ENCODE data around the gene RCCD1. TPM values are rescaled to one million over a fixed set of nuclear protein-coding genes. Genes with fewer than 3 reads are reported as not detected.

Gene RCCD1
- total and polyA plus RNA-seq, 9 of the 15 experiments (the other 6 are each of a cell fraction or from before 2014, with no cell fraction given), result 11.1 to 51.4 (median 24.7) TPM

GRCh38 chr15:90917569-90917968 is 37.1 kb upstream of the RCCD1 start:
- Histone ChIP-seq H3K4me3 (no peak overlapping the region), H3K36me3 (ENCODE audit: control insufficient read depth, insufficient read depth, low read length) (peaks cover 98% of the 10 kb centered on the region), H2AFZ (ENCODE audit: low read depth, low read length) (no peak overlapping the region), H4K20me1 (replicated peaks; ENCODE audit: control insufficient read depth, insufficient read depth, low read length) (no peaks in the 10 kb centered on the region), H3K9me3 (replicated peaks; ENCODE audit: control insufficient read depth, insufficient read depth, low read depth, low read length) (no peaks in the 10 kb centered on the region), H3K27me3 (ENCODE audit: control insufficient read depth in 2 of 2, insufficient read depth in 2 of 2, low read length in 2 of 2) (no peaks in the 10 kb centered on the region), H3K4me1 (replicated peaks in 1 of 2; ENCODE audit: control insufficient read depth in 2 of 2, insufficient read depth in 2 of 2, low read length in 2 of 2) (peaks cover 22 to 25% of the 10 kb centered on the region in 2 experiments), H3K4me2 (ENCODE audit: insufficient read depth, low read length) (no peak overlapping the region), H3K9me1 (ENCODE audit: control insufficient read depth, insufficient read depth, low read length) (no peaks in the 10 kb centered on the region), H3K27ac (ENCODE audit: extremely low read depth, low read depth, low read length) (no peak overlapping the region; the same call in 2 of the 3 replicates), H3K79me2 (ENCODE audit: control insufficient read depth, insufficient read depth, low read length) (peaks cover 6% of the 10 kb centered on the region; the same call in 2 of the 3 replicates), H3K9ac (ENCODE audit: insufficient read depth in 1 of 2, low read depth in 2 of 2, low read length in 2 of 2) (peak overlapping the region in 1 of 2 experiments; percentile 72; a peak in 1 of 4 replicates)
- FAIRE-seq (no peak), DNase-seq (ENCODE audit: extremely low read depth in 1 of 4, low spot score in 3 of 4) (no peak), ATAC-seq (no peak)
- ChIA-PET POLR2A (interaction anchor here (1.1 to 4.7 kb wide), 5 partner anchors 9 to 15 kb away, joined by 3 to 54 read pairs (median 9); partner anchors contain the start of genes HDDC3 and MAN2A2), CTCF (ENCODE audit: low intra/inter-chr PET ratio) (no interaction called here)
- no TSS peak for BruUV-seq (replicated peaks)
- intact Hi-C loops (cut with micrococcal nuclease) (no loop called here), in situ Hi-C loops (cut with MboI) (no loop called here)
- over 99% methylated on average over 12 of the region's 12 CpGs for WGBS (ENCODE audit: insufficient coverage, low coverage, missing lambda C conversion rate)
- TF ChIP-seq ATF1 (CRISPR knock-in tag; IDR thresholded peaks at IDR 0.05), result no peak
- no peak for TF ChIP-seq ATF1 (tag; IDR thresholded peaks at IDR 0.05)
- TF ChIP-seq POLR2G (IDR thresholded peaks at IDR 0.05; ENCODE audit: low read depth, low read length), result peak; percentile 60
- no peak for TF ChIP-seq ZNF263 (CRISPR knock-in tag; IDR thresholded peaks at IDR 0.05; ENCODE audit: borderline replicate concordance)
- TF ChIP-seq CBFA2T3 (IDR thresholded peaks at IDR 0.05), result no peak
- no peak for TF ChIP-seq ZNF3 (CRISPR knock-in tag; IDR thresholded peaks at IDR 0.05)
- TF ChIP-seq PRPF4 (IDR thresholded peaks at IDR 0.05; ENCODE audit: insufficient read depth, low read depth, low read length, poor library complexity, severe bottlenecking), result no peak
- TF ChIP-seq STAT5B (CRISPR knock-in tag; IDR thresholded peaks at IDR 0.05), result no peak
- TF ChIP-seq POLR2AphosphoS5 (IDR thresholded peaks at IDR 0.05; ENCODE audit: control insufficient read depth, insufficient read depth, low read depth, low read length), result no peak
- no peak for TF ChIP-seq ZKSCAN1 (IDR thresholded peaks at IDR 0.05; ENCODE audit: low read depth, low read length)
- TF ChIP-seq HEY1 (CRISPR knock-in tag; IDR thresholded peaks at IDR 0.05; ENCODE audit: borderline replicate concordance), result no peak
- TF ChIP-seq POLR2A (conservative IDR thresholded peaks at IDR 0.05), result peak; percentile 17
- TF ChIP-seq E2F6 (IDR thresholded peaks at IDR 0.05; ENCODE audit: borderline replicate concordance in 1 of 2, extremely low read depth in 1 of 2, insufficient read depth in 1 of 2, insufficient read length in 1 of 2, low read depth in 1 of 2, low read length in 1 of 2, poor library complexity in 1 of 2, severe bottlenecking in 1 of 2), result no peak
- TF ChIP-seq PRMT5 (CRISPR knock-in tag; IDR thresholded peaks at IDR 0.05), result no peak
- TF ChIP-seq ZNF41 (CRISPR knock-in tag; conservative IDR thresholded peaks at IDR 0.05), result no peak
- 0 out of 2 replicates have a peak, but pooled peaks have one; percentile 23 for TF ChIP-seq MAX (CRISPR knock-in tag; IDR thresholded peaks at IDR 0.05)
- TF ChIP-seq RREB1 (CRISPR knock-in tag; IDR thresholded peaks at IDR 0.05), result no peak

All from K562 (cell line).